PC-3 (cell line): Measurements from ENCODE around the gene CDH16. TPM values are rescaled to one million over a fixed set of nuclear protein-coding genes. Genes with fewer than 3 reads are reported as not detected.
"Not testable (repeated sequence)": the region's sequence is repeated elsewhere in the genome, so short reads cannot be mapped to it uniquely, and the experiment has no call there.

Experiments
- ATAC-seq: fragments of 200-7000 bp; cut with Tn5 transposase; 2 replicates; pipeline ENCODE4 v1.9.1; 2020; ENCODE audit warnings: mild to moderate bottlenecking, moderate library complexity
- BruUV-seq: library from RNA; stranded (reverse); fragments of 400-500 nt; replicated peaks from 2 replicates; lab custom pipeline; 2021; lab: Mats Ljungman, UMichigan
- CTCF ChIA-PET: fragments of 300-600 bp; sonication (Branson Sonifier 250); formaldehyde crosslinking; loops from one replicate; lab custom pipeline; 2022; ENCODE audit warnings: antibody characterized with exemption; lab: Charles Lee
- POLR2A ChIA-PET: fragments of 300-600 bp; sonication (Branson Sonifier 250); formaldehyde crosslinking; loops from one replicate; lab custom pipeline; 2022; ENCODE audit warnings: antibody characterized with exemption; ENCODE audit not compliant: unreplicated experiment; lab: Charles Lee
- DNase-seq: peaks from one replicate; pipeline ENCODE4 v3.0.0-alpha.2; 2015
- H2AFZ ChIP-seq: fragments of 300-600 bp; sonication (generic); 2 replicates; pipeline ENCODE4 v1.6.0; 2016; ENCODE audit warnings: antibody characterized with exemption, low read length
- H3F3A ChIP-seq: fragments of 300-600 bp; sonication (generic); one replicate; pipeline ENCODE4 v1.6.0; 2017; ENCODE audit warnings: antibody characterized with exemption, low read length, control low read depth, mild to moderate bottlenecking; ENCODE audit not compliant: unreplicated experiment
- H3K27ac ChIP-seq: fragments of 300-600 bp; sonication (generic); 2 replicates; pipeline ENCODE4 v1.5.1; 2016; ENCODE audit warnings: mild to moderate bottlenecking, low read length
- H3K27me3 ChIP-seq: fragments of 300-600 bp; sonication (generic); 2 replicates; pipeline ENCODE4 v1.6.1; 2016; ENCODE audit warnings: low read length, mixed read lengths
- H3K36me3 ChIP-seq: fragments of 300-600 bp; sonication (generic); 2 replicates; pipeline ENCODE4 v1.6.1; 2016; ENCODE audit warnings: low read depth, mixed run types, low read length, mixed read lengths
- H3K4me1 ChIP-seq: fragments of 300-600 bp; sonication (generic); 2 replicates; pipeline ENCODE4 v1.5.1; 2016; ENCODE audit warnings: low read length; ENCODE audit not compliant: insufficient read depth
- H3K4me2 ChIP-seq: fragments of 300-600 bp; sonication (generic); 2 replicates; pipeline ENCODE4 v1.6.0; 2016; ENCODE audit warnings: low read length
- H3K4me3 ChIP-seq: fragments of 300-600 bp; sonication (generic); 2 replicates; pipeline ENCODE4 v1.5.1; 2016; ENCODE audit warnings: mild to moderate bottlenecking, low read length, mixed read lengths
- H3K79me2 ChIP-seq: fragments of 300-600 bp; sonication (generic); 2 replicates; pipeline ENCODE4 v1.6.1; 2017; ENCODE audit warnings: low read length, mixed read lengths
- H3K9ac ChIP-seq: fragments of 300-600 bp; sonication (generic); 2 replicates; pipeline ENCODE4 v1.6.0; 2016; ENCODE audit warnings: mild to moderate bottlenecking, low read length
- H3K9me2 ChIP-seq: fragments of 300-600 bp; sonication (generic); replicated peaks from 2 replicates; pipeline ENCODE4 v1.6.1; 2016; ENCODE audit warnings: mixed run types, low read length, mixed read lengths
- H3K9me3 ChIP-seq: fragments of 300-600 bp; sonication (generic); 2 replicates; pipeline ENCODE4 v1.6.1; 2016; ENCODE audit warnings: low read length, mixed read lengths
- H4K20me1 ChIP-seq: fragments of 300-600 bp; sonication (generic); 2 replicates; pipeline ENCODE4 v1.6.1; 2016; ENCODE audit warnings: low read length, mixed read lengths
- EZH2 ChIP-seq: fragments of 300-600 bp; sonication (generic); IDR thresholded peaks from one replicate; pipeline ENCODE4 v1.6.1; 2017; ENCODE audit warnings: antibody characterized with exemption, mild to moderate bottlenecking, low read length; ENCODE audit not compliant: unreplicated experiment
- EZH2phosphoT487 ChIP-seq: fragments of 300-600 bp; sonication (generic); IDR thresholded peaks from 2 replicates; pipeline ENCODE4 v1.6.1; 2018; ENCODE audit warnings: mild to moderate bottlenecking, antibody characterized with exemption, low read length, borderline replicate concordance
- intact Hi-C: fragments of 100-400 bp; cut with micrococcal nuclease; formaldehyde crosslinking; loops from 2 replicates; pipeline ENCODE4 v1.9.0; 2023
- total RNA-seq: library from RNA; depleted of rRNA; stranded (reverse); fragments of >200 nt; gene quantifications from 2 replicates; pipeline ENCODE4 v1.2.3, GENCODE V29; 2014
- TF ChIP-seq, protein P1 (sequence below): fragments of 300-600 bp; sonication (generic); conservative IDR thresholded peaks from 2 replicates; pipeline ENCODE4 v1.5.1; 2017; ENCODE audit warnings: antibody characterized with exemption, low read depth, mild to moderate bottlenecking, low read length

The CDH16 gene
- total RNA-seq, 1 experiment from 2014 or later = not detected

DNA sequence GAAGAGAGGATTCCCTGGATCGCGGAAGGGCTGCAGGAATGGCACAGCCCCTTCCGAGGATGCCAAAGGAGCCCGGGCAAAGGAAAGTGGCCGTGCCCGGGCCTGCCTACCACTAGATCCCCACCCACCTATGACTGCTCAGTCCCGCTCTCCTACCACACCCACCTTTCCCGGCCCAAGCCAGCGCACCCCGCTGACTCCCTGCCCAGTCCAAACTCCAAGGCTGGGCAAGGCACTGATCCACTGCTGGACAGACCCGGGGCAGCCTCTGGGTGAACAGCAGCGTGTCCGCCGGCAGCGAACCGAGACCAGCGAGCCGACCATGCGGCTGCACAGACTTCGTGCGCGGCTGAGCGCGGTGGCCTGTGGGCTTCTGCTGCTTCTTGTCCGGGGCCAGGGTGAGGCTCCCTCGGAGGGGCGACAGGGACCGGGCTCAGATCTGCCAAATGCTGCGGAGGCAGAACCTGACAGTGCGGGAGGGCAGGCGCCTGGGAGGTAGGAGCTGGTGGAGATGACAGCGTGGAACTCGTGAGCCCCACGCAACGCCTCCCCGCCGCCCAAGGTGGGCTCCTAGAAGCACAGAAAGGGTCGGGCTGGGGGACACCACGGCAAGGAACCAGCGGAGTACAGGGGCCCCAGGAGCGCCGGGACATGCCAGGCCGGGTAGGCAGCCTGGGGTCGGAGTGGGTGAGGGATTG is 16.8 kb upstream of the CDH16 start, which contains the start of gene CES2:
Gene CES2, plus strand, starts transcription at position 203 of the 698 bp plus-strand sequence. Its CDS starts 120 bp downstream, at position 323.
- no peak for TF ChIP-seq EZH2phosphoT487
- no peak for TF ChIP-seq EZH2
- BruUV-seq = no TSS peak
- ATAC-seq = peak; percentile 84
- CTCF ChIA-PET = no interaction called here
- Histone ChIP-seq H3K36me3 (no peaks in the 10 kb centered on the region), H3K79me2 (peaks cover 42% of the 10 kb centered on the region), H3K9ac (peak within 1 kb of the TSS; percentile 92), H3K27me3 (no peaks in the 10 kb centered on the region), H3K4me1 (peaks cover 12% of the 10 kb centered on the region; the same call in 1 of the 2 replicates), H3K27ac (peak within 1 kb of the TSS; percentile 74), H3K9me2 (no peaks in the 10 kb centered on the region), H3K4me3 (peak within 1 kb of the TSS; percentile 95), H3K4me2 (peak within 1 kb of the TSS; percentile 100), H2AFZ (peak within 1 kb of the TSS; percentile 85), H3K9me3 (no peaks in the 10 kb centered on the region), H4K20me1 (peaks cover 3% of the 10 kb centered on the region; the same call in 1 of the 2 replicates), H3F3A (no peaks in the 10 kb centered on the region)
- intact Hi-C loops = no loop called here
- peak; percentile 62 for DNase-seq
- POLR2A ChIA-PET = no interaction called here

DNA sequence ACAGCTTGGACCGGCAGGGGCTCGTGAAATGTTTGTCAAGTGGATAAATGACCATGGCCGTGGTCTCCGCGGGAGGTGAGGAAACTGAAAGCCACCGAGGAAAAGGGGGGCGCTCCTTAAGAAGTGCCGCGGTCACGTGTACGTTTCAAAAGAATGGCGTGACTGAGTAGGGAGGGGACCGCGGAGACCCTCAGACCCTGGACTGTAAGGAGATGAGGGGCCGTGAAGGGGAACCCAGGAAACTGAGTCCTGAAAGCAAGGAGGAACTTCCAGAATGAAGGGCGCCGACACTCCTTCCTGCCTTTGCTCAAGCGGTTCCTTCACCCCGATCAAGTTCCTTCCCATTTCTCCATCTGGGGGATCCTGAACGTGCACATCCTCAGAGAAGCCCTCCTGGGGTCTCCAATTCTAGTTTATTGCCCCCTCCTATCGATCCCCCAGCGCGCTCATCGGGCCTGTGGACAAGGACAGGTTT is 16.2 kb upstream of the CDH16 start:
- peak overlapping the region; percentile 95 for H3K4me3 ChIP-seq
- CTCF ChIA-PET, H4K20me1 ChIP-seq, H3K27me3 ChIP-seq, intact Hi-C loops, H3K9me3 ChIP-seq, DNase-seq, H3K9me2 ChIP-seq, POLR2A ChIA-PET, BruUV-seq, H3F3A ChIP-seq, H3K36me3 ChIP-seq: not testable (repeated sequence)
- H3K4me2 ChIP-seq = peak overlapping the region; percentile 100
- H3K4me1 ChIP-seq = peaks cover 14% of the 10 kb centered on the region; the same call in 1 of the 2 replicates
- peak overlapping the region; percentile 85 for H2AFZ ChIP-seq
- H3K27ac ChIP-seq = peak overlapping the region; percentile 74
- ATAC-seq = 0 out of 2 replicates have a peak, but pooled peaks have one; percentile 2
- H3K79me2 ChIP-seq = peaks cover 42% of the 10 kb centered on the region
- peak overlapping the region; percentile 92 for H3K9ac ChIP-seq

DNA sequence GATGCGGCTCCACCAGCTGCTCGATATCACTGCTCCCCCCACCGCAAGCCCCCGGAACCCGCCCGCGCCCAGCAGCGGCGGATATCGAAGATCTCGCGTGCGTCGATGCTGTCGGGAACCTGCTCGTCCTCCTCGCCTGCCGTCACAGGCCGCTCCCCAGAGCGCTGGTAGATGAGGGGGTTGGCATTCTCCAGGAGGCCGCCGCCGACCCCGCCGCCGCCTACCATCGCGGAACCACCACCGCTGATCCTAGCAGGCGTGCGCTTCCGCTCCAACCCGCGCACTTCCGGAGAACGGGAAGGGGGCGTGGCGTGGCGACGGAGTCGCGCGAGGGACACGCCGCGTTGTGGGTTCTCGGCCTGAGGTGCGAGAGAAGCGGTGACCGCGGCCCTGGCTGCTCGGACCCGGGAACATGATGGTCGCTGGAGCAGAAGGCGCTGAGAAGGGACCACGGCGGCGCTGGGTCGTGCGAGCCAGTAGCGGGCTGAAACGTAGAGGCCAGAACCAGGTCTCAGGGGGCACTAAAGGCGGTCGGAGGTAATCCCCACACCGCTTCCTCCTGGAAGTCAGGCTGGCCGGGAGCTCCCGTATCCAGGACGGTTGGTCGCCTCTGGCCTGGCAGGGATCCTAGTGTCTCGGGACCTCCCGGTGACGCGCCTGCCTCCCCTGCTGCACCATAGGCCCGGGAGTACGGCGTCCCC is 15.6 kb upstream of the CDH16 start, which contains the start of gene CIAO2B:
Gene CIAO2B, minus strand, starts transcription at position 265 of the 701 bp plus-strand sequence. Its CDS starts 38 bp downstream, at position 227.
- no peaks in the 10 kb centered on the region for H3K27me3 ChIP-seq
- peaks cover 42% of the 10 kb centered on the region for H3K79me2 ChIP-seq
- CTCF ChIA-PET = no interaction called here
- peak; percentile 66 for ATAC-seq
- peaks cover 3% of the 10 kb centered on the region; the same call in 1 of the 2 replicates for H4K20me1 ChIP-seq
- TSS peak; percentile 78 for BruUV-seq
- H2AFZ ChIP-seq = peak within 1 kb of the TSS; percentile 85
- POLR2A ChIA-PET = no interaction called here
- peak; percentile 80 for DNase-seq
- H3K9me3 ChIP-seq = no peaks in the 10 kb centered on the region
- TF ChIP-seq EZH2phosphoT487 (no peak), EZH2 (no peak)
- TF ChIP-seq, protein P1, sequence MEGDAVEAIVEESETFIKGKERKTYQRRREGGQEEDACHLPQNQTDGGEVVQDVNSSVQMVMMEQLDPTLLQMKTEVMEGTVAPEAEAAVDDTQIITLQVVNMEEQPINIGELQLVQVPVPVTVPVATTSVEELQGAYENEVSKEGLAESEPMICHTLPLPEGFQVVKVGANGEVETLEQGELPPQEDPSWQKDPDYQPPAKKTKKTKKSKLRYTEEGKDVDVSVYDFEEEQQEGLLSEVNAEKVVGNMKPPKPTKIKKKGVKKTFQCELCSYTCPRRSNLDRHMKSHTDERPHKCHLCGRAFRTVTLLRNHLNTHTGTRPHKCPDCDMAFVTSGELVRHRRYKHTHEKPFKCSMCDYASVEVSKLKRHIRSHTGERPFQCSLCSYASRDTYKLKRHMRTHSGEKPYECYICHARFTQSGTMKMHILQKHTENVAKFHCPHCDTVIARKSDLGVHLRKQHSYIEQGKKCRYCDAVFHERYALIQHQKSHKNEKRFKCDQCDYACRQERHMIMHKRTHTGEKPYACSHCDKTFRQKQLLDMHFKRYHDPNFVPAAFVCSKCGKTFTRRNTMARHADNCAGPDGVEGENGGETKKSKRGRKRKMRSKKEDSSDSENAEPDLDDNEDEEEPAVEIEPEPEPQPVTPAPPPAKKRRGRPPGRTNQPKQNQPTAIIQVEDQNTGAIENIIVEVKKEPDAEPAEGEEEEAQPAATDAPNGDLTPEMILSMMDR = no peak
- H3K4me1 ChIP-seq = peaks cover 14% of the 10 kb centered on the region; the same call in 1 of the 2 replicates
- H3K4me2 ChIP-seq = peak within 1 kb of the TSS; percentile 100
- H3K9ac ChIP-seq = peak within 1 kb of the TSS; percentile 92
- intact Hi-C loops = no loop called here
- H3K36me3 ChIP-seq = no peaks in the 10 kb centered on the region
- H3K9me2 ChIP-seq = no peaks in the 10 kb centered on the region
- peak within 1 kb of the TSS; percentile 74 for H3K27ac ChIP-seq
- H3F3A ChIP-seq = no peaks in the 10 kb centered on the region
- H3K4me3 ChIP-seq = peak within 1 kb of the TSS; percentile 95
